H1 (cell line): ENCODE data around the gene PMFBP1. TPM values are rescaled to one million over a fixed set of nuclear protein-coding genes. Genes with fewer than 3 reads are reported as not detected.

Source experiments
- CTCF ChIA-PET: fragments of 300-600 bp; sonication (Branson Sonifier 250); formaldehyde crosslinking; loops from one replicate; lab custom pipeline; 2021; ENCODE audit not compliant: partially characterized antibody; lab: Charles Lee
- POLR2A ChIA-PET: fragments of 300-600 bp; sonication (Branson Sonifier 250); formaldehyde crosslinking; loops from one replicate; lab custom pipeline; 2021; ENCODE audit warnings: inconsistent platforms; ENCODE audit not compliant: partially characterized antibody; lab: Charles Lee
- DNase-seq, 2 experiments: peaks; one replicate each; pipeline versions ENCODE4 v3.0.0 to v3.0.0-alpha.2; 2010 to 2022; ENCODE audit warnings: low spot score in 2 of 2, low read depth in 1 of 2, mixed read lengths in 1 of 2
- FAIRE-seq: peaks from 2 replicates; lab custom pipeline; 2011; peaks lifted over from hg19 to GRCh38; lab: Jason Lieb, UNC
- H2AFZ ChIP-seq: 2 replicates; pipeline ENCODE4 v1.8.1; 2012; ENCODE audit warnings: low read length, inconsistent platforms
- H2AK5ac ChIP-seq: 2 replicates; pipeline ENCODE4 v1.6.1; 2013; ENCODE audit warnings: low read depth, low read length
- H2BK120ac ChIP-seq: replicated peaks from 2 replicates; pipeline ENCODE3; 2013; ENCODE audit warnings: low read depth, low read length, inconsistent platforms
- H2BK12ac ChIP-seq: 2 replicates; pipeline ENCODE4 v1.6.1; 2013; ENCODE audit warnings: low read depth, low read length
- H2BK15ac ChIP-seq: 2 replicates; pipeline ENCODE4 v1.6.1; 2013; ENCODE audit warnings: low read length
- H2BK20ac ChIP-seq: 2 replicates; pipeline ENCODE4 v1.6.1; 2013; ENCODE audit warnings: low read length
- H2BK5ac ChIP-seq: 2 replicates; pipeline ENCODE4 v1.6.1; 2013; ENCODE audit warnings: low read depth, low read length
- H3K14ac ChIP-seq: 2 replicates; pipeline ENCODE4 v1.6.1; 2013; ENCODE audit warnings: inconsistent platforms; ENCODE audit not compliant: insufficient read length
- H3K18ac ChIP-seq: 2 replicates; pipeline ENCODE4 v1.6.1; 2013; ENCODE audit warnings: low read length; ENCODE audit errors: extremely low read depth
- H3K23ac ChIP-seq: 2 replicates; pipeline ENCODE4 v1.6.1; 2013; ENCODE audit warnings: inconsistent platforms; ENCODE audit not compliant: insufficient read length
- H3K23me2 ChIP-seq: 2 replicates; pipeline ENCODE4 v1.6.1; 2013; ENCODE audit warnings: low read depth, low read length
- H3K27ac ChIP-seq: 2 replicates; pipeline ENCODE4 v1.6.1; 2011; ENCODE audit warnings: low read depth, low read length, inconsistent platforms
- H3K27me3 ChIP-seq, 4 experiments: replicated peaks in 1 of 4; 1 replicate in 1 of 4; 2 replicates in 3 of 4; pipeline versions ENCODE4 v1.6.1 to v1.8.1; 2011 to 2013; ENCODE audit warnings: low read length in 3 of 4, mild to moderate bottlenecking in 3 of 4, inconsistent platforms in 2 of 4, mixed read lengths in 2 of 4, moderate library complexity in 1 of 4; ENCODE audit not compliant: control insufficient read depth in 3 of 4, insufficient read depth in 3 of 4; ENCODE audit errors: extremely low read depth in 1 of 4
- H3K36me3 ChIP-seq, 4 experiments: 2 replicates each; pipeline versions ENCODE4 v1.6.1 to v1.8.1; 2011 to 2013; ENCODE audit warnings: mild to moderate bottlenecking in 4 of 4, low read length in 3 of 4, moderate library complexity in 2 of 4, control low read depth in 1 of 4, inconsistent platforms in 1 of 4; ENCODE audit not compliant: insufficient read depth in 4 of 4, control insufficient read depth in 2 of 4
- H3K4ac ChIP-seq: replicated peaks from 2 replicates; pipeline ENCODE3; 2013; ENCODE audit warnings: low read length, low read depth, mixed read lengths, inconsistent platforms; ENCODE audit not compliant: insufficient read length
- H3K4me1 ChIP-seq, 4 experiments: replicated peaks in 1 of 4; 1 replicate in 1 of 4; 2 replicates in 3 of 4; pipeline versions ENCODE4 v1.6.1 to v1.8.1; 2011 to 2013; ENCODE audit warnings: low read length in 3 of 4, inconsistent platforms in 2 of 4, mixed read lengths in 1 of 4; ENCODE audit not compliant: insufficient read depth in 4 of 4, control insufficient read depth in 3 of 4
- H3K4me2 ChIP-seq, 2 experiments: 2 replicates each; pipeline versions ENCODE4 v1.6.1 to v1.8.1; 2011 to 2013; ENCODE audit warnings: low read depth in 2 of 2, low read length in 2 of 2, control low read depth in 1 of 2, inconsistent platforms in 1 of 2, mild to moderate bottlenecking in 1 of 2; ENCODE audit not compliant: insufficient read depth in 1 of 2
- H3K4me3 ChIP-seq, 4 experiments: fragments of 200-600, 300-600 bp in 1 of 4; sonication (generic), shearing (Covaris generic), sonication (Bioruptor Twin) in 1 of 4; 2 replicates each; pipeline versions ENCODE4 v1.5.1 to v1.8.1; 2011 to 2016; ENCODE audit warnings: low read length in 4 of 4, low read depth in 3 of 4, control low read depth in 2 of 4, inconsistent platforms in 2 of 4, mild to moderate bottlenecking in 2 of 4, mixed read lengths in 1 of 4, moderate library complexity in 1 of 4; ENCODE audit not compliant: insufficient read depth in 2 of 4; ENCODE audit errors: extremely low read depth in 1 of 4
- H3K56ac ChIP-seq: replicated peaks from 2 replicates; pipeline ENCODE3; 2013; ENCODE audit warnings: low read depth, mild to moderate bottlenecking, mixed read lengths, low read length, inconsistent platforms; ENCODE audit not compliant: insufficient read length
- H3K79me1 ChIP-seq: 2 replicates; pipeline ENCODE4 v1.6.1; 2013; ENCODE audit warnings: low read depth, low read length, control low read depth
- H3K79me2 ChIP-seq, 2 experiments: 2 replicates each; pipeline versions ENCODE4 v1.6.1 to v1.8.1; 2012 to 2013; ENCODE audit warnings: low read length in 2 of 2, mild to moderate bottlenecking in 2 of 2, inconsistent platforms in 1 of 2; ENCODE audit not compliant: insufficient read depth in 2 of 2, control insufficient read depth in 1 of 2
- H3K9ac ChIP-seq, 4 experiments: replicated peaks in 1 of 4; 1 replicate in 1 of 4; 2 replicates in 3 of 4; pipeline versions ENCODE4 v1.6.1 to v1.8.1; 2011 to 2013; ENCODE audit warnings: low read depth in 3 of 4, low read length in 3 of 4, control low read depth in 2 of 4, mild to moderate bottlenecking in 2 of 4, moderate library complexity in 2 of 4, inconsistent platforms in 1 of 4; ENCODE audit errors: extremely low read depth in 1 of 4
- H3K9me3 ChIP-seq, 2 experiments: 2 replicates each; pipeline versions ENCODE4 v1.6.1 to v1.8.1; 2012 to 2013; ENCODE audit warnings: mild to moderate bottlenecking in 2 of 2, moderate library complexity in 2 of 2, control low read depth in 1 of 2, inconsistent platforms in 1 of 2, low read depth in 1 of 2, low read length in 1 of 2, mixed read lengths in 1 of 2; ENCODE audit not compliant: insufficient read depth in 2 of 2
- H4K20me1 ChIP-seq, 2 experiments: replicated peaks in 1 of 2; 2 replicates each; pipeline versions ENCODE3 to v1.8.1; 2011 to 2013; ENCODE audit warnings: inconsistent platforms in 2 of 2, low read length in 2 of 2, mild to moderate bottlenecking in 1 of 2; ENCODE audit not compliant: insufficient read depth in 2 of 2, control insufficient read depth in 1 of 2
- H4K5ac ChIP-seq: 2 replicates; pipeline ENCODE4 v1.6.1; 2013; ENCODE audit warnings: low read length, low read depth, mixed read lengths, inconsistent platforms; ENCODE audit not compliant: insufficient read length
- H4K8ac ChIP-seq: 2 replicates; pipeline ENCODE4 v1.8.0; 2013; ENCODE audit warnings: mild to moderate bottlenecking, moderate library complexity, low read length, inconsistent platforms; ENCODE audit not compliant: insufficient read depth; ENCODE audit errors: extremely low read depth
- H4K91ac ChIP-seq: replicated peaks from 2 replicates; pipeline ENCODE3; 2013; ENCODE audit warnings: low read length, mixed read lengths, inconsistent platforms; ENCODE audit not compliant: insufficient read length
- ASH2L ChIP-seq: fragments of 200-600, 300-600 bp; sonication (generic); IDR thresholded peaks from one replicate; pipeline ENCODE4 v1.7.1; 2017; ENCODE audit warnings: low read length
- BACH1 ChIP-seq: IDR thresholded peaks from 2 replicates; pipeline ENCODE4 v1.6.1; 2012; ENCODE audit warnings: low read length, improper control_type of control experiment
- HDAC2 ChIP-seq, 2 experiments: fragments of 300-600 bp in 1 of 2; sonication (generic) in 1 of 2; IDR thresholded peaks; 2 replicates each; pipeline ENCODE4 v1.6.1; 2011 to 2012; ENCODE audit warnings: low read depth in 2 of 2, low read length in 2 of 2, mild to moderate bottlenecking in 2 of 2, moderate library complexity in 2 of 2, borderline replicate concordance in 1 of 2, inconsistent platforms in 1 of 2
- POLR2A ChIP-seq, 2 experiments: IDR thresholded peaks; 1 replicate in 1 of 2; 2 replicates in 1 of 2; pipeline ENCODE4 v1.6.1; 2011; ENCODE audit warnings: low read depth in 2 of 2, low read length in 2 of 2, mild to moderate bottlenecking in 2 of 2; ENCODE audit errors: control extremely low read depth in 1 of 2
- polyA plus RNA-seq, 7 experiments: library from polyadenylated mRNA; depleted of rRNA in 3 of 7; stranded (reverse) in 5 of 7; unstranded in 2 of 7; fragments of >200 nt in 5 of 7; fragments of 200-250 nt in 2 of 7; gene quantifications; 1 replicate in 5 of 7; 2 replicates in 1 of 7; 4 replicates in 1 of 7; pipeline versions ENCODE4 v1.2.1 to v1.2.3, GENCODE V29; 2011 to 2013; ENCODE audit warnings: missing spikeins in 2 of 7, mixed read lengths in 2 of 7
- total RNA-seq: library from RNA; stranded (reverse); fragmentation: NEBNext Ultra II Directional; extraction: Animal tissue kit (Norgen Biotek cat#: 25700); gene quantifications from 2 replicates; pipeline ENCODE4 v1.2.1, GENCODE V29; 2021

Gene PMFBP1
- total and polyA plus RNA-seq, 2 of the 8 experiments (the other 6 are each of a cell fraction or from before 2014, with no cell fraction given), result 0.32 to 1.6 TPM

GRCh38 chr16:72113616-72113945 lies 58.4 kb downstream of the PMFBP1 start:
- Histone ChIP-seq H4K8ac (no peak overlapping the region), H3K9ac (no peak overlapping the region), H3K4me1 (no peaks in the 10 kb centered on the region), H4K5ac (no peak overlapping the region), H3K18ac (no peak overlapping the region), H3K36me3 (peaks cover 15 to 40% (median 30%) of the 10 kb centered on the region in 4 experiments), H3K27me3 (no peaks in the 10 kb centered on the region), H3K23me2 (no peaks in the 10 kb centered on the region), H2BK15ac (no peak overlapping the region), H4K20me1 (no peaks in the 10 kb centered on the region), H3K27ac (no peak overlapping the region), H3K56ac (no peak overlapping the region), H3K4me3 (no peak overlapping the region), H4K91ac (no peak overlapping the region), H3K23ac (no peak overlapping the region), H3K14ac (no peak overlapping the region), H2BK120ac (no peak overlapping the region), H2BK12ac (no peak overlapping the region), H3K79me2 (no peaks in the 10 kb centered on the region), H2BK5ac (no peak overlapping the region), H2AFZ (no peak overlapping the region), H3K4ac (no peak overlapping the region), H3K79me1 (no peaks in the 10 kb centered on the region), H3K9me3 (no peaks in the 10 kb centered on the region), H2AK5ac (no peak overlapping the region), H2BK20ac (no peak overlapping the region), H3K4me2 (no peak overlapping the region)
- TF ChIP-seq ASH2L, result no peak
- no peak for TF ChIP-seq HDAC2 (IDR thresholded peaks at IDR 0.05; ENCODE audit: borderline replicate concordance in 1 of 2, low read depth in 2 of 2, low read length in 2 of 2)
- TF ChIP-seq POLR2A (IDR thresholded peaks at IDR 0.05; ENCODE audit: control extremely low read depth in 1 of 2, low read depth in 2 of 2, low read length in 2 of 2), result no peak
- no peak for TF ChIP-seq BACH1
- no peak for DNase-seq
- ChIA-PET CTCF (interaction anchor here (1.3 kb wide), 1 partner anchor 19 kb away, joined by 4 read pairs; no protein-coding TSS in a partner anchor), POLR2A (no interaction called here)
- FAIRE-seq, result no peak
